Tibial nerve (tissue), 4 donors: ENCODE data around the gene LBHD1. TPM values are rescaled to one million over a fixed set of nuclear protein-coding genes. Genes with fewer than 3 reads are reported as not detected.

Experiments used
- DNase-seq, 2 donors: peaks; one replicate each; pipeline ENCODE4 v3.0.0-alpha.2; 2019; ENCODE audit warnings: low spot score in 2 of 2
- H3K27ac ChIP-seq, 4 donors: fragments of 200-600 bp; sonication (generic) in 3 of 4; one replicate each; pipeline ENCODE4 v1.5.1; 2017 to 2019; ENCODE audit warnings: mild to moderate bottlenecking in 1 of 4
- H3K27me3 ChIP-seq, 2 donors: fragments of 200-600 bp; sonication (generic) in 1 of 2; one replicate each; pipeline versions ENCODE4 v1.5.1 to v1.6.0; 2017 to 2019
- H3K36me3 ChIP-seq, 3 donors: fragments of 200-600 bp; sonication (generic); one replicate each; pipeline ENCODE4 v1.5.1; 2018 to 2019
- H3K4me1 ChIP-seq, 4 donors: fragments of 200-600 bp; sonication (generic) in 3 of 4; one replicate each; pipeline ENCODE4 v1.5.1; 2017 to 2019
- H3K4me3 ChIP-seq, 4 donors: fragments of 200-600 bp; sonication (generic) in 3 of 4; one replicate each; pipeline ENCODE4 v1.5.1; 2017 to 2019; ENCODE audit warnings: mild to moderate bottlenecking in 1 of 4, moderate library complexity in 1 of 4
- H3K9me3 ChIP-seq, 4 donors: fragments of 200-600 bp; sonication (generic) in 3 of 4; one replicate each; pipeline ENCODE4 v1.5.1; 2017 to 2019
- CTCF ChIP-seq, 5 experiments: fragments of 200-600 bp in 3 of 5; fragments of 450-650 bp in 2 of 5; sonication (generic) in 3 of 5; IDR thresholded peaks; one replicate each; pipeline ENCODE4 v1.5.1; 2016 to 2019; ENCODE audit warnings: antibody characterized with exemption in 5 of 5, mild to moderate bottlenecking in 3 of 5, moderate library complexity in 2 of 5
- EP300 ChIP-seq, 2 donors: sonication (generic); formaldehyde crosslinking; IDR thresholded peaks; one replicate each; pipeline ENCODE4 v1.6.1; 2017; ENCODE audit warnings: antibody characterized with exemption in 2 of 2, mild to moderate bottlenecking in 1 of 2
- POLR2A ChIP-seq, 2 donors: fragments of 450-650 bp; IDR thresholded peaks; one replicate each; pipeline ENCODE4 v1.6.1; 2017; ENCODE audit warnings: antibody characterized with exemption in 2 of 2, mild to moderate bottlenecking in 2 of 2, moderate library complexity in 2 of 2
- WGBS, 2 donors: methylation state at CpG; one replicate each; pipeline ENCODE4 v1.1.5; 2018; 5-methylcytosine and 5-hydroxymethylcytosine counted together
- total RNA-seq, 4 donors: library from RNA; depleted of rRNA; stranded (reverse); fragments of >200 nt; gene quantifications; one replicate each; pipeline ENCODE4 v1.1.0, GENCODE V29; 2016

Gene LBHD1
- total RNA-seq, 4 donors from 2014 or later, result 3.9 to 11.1 (median 5.4) TPM

- peaks cover 23 to 100% (median 55%) of the 10 kb centered on the region in 3 donors for H3K36me3 ChIP-seq
- no peaks in the 10 kb centered on the region for H3K27me3 ChIP-seq
- TF ChIP-seq CTCF (IDR thresholded peaks at IDR 0.05), result no peak
- no peak for TF ChIP-seq POLR2A (IDR thresholded peaks at IDR 0.05)
- TF ChIP-seq EP300 (IDR thresholded peaks at IDR 0.05), result no peak
- no peak overlapping the region for H3K27ac ChIP-seq
- no peaks in the 10 kb centered on the region for H3K9me3 ChIP-seq
- no peak for DNase-seq
- peaks cover 0 to 31% (median 2%) of the 10 kb centered on the region in 4 donors for H3K4me1 ChIP-seq
- WGBS, 2 donors, result 90 to 91% methylated on average over 24 of the region's 24 CpGs
- H3K4me3 ChIP-seq, result no peak overlapping the region
Observed at GRCh38 chr11:62715150-62716130, 43.4 kb upstream of the LBHD1 start.

GRCh38 chr11:62713343-62713742 is 41.3 kb upstream of the LBHD1 start:
- DNase-seq, result no peak
- Histone ChIP-seq H3K4me3 (no peak overlapping the region), H3K27ac (no peak overlapping the region), H3K4me1 (peaks cover 0 to 30% (median 14%) of the 10 kb centered on the region in 4 donors), H3K27me3 (no peaks in the 10 kb centered on the region), H3K9me3 (no peaks in the 10 kb centered on the region), H3K36me3 (peaks cover 17 to 81% (median 37%) of the 10 kb centered on the region in 3 donors)
- TF ChIP-seq POLR2A (IDR thresholded peaks at IDR 0.05), result no peak
- TF ChIP-seq CTCF (IDR thresholded peaks at IDR 0.05), result no peak
- TF ChIP-seq EP300 (IDR thresholded peaks at IDR 0.05), result no peak
- 89 to 96% methylated on average over 2 of the region's 2 CpGs for WGBS, 2 donors

GRCh38 chr11:62712861-62713260 is 40.8 kb upstream of the LBHD1 start:
- H3K36me3 ChIP-seq, result peaks cover 17 to 76% (median 36%) of the 10 kb centered on the region in 3 donors

GRCh38 chr11:62712276-62712812 is 40.3 kb upstream of the LBHD1 start:
- H3K36me3 ChIP-seq, result peaks cover 14 to 71% (median 31%) of the 10 kb centered on the region in 3 donors
- TF ChIP-seq POLR2A (IDR thresholded peaks at IDR 0.05) (no peak), CTCF (IDR thresholded peaks at IDR 0.05) (no peak), EP300 (IDR thresholded peaks at IDR 0.05) (no peak)
- no peak overlapping the region for H3K4me3 ChIP-seq
- no peak for DNase-seq
- no peak overlapping the region for H3K27ac ChIP-seq
- no peaks in the 10 kb centered on the region for H3K27me3 ChIP-seq
- H3K9me3 ChIP-seq, result no peaks in the 10 kb centered on the region
- WGBS, 2 donors, result 70 to 74% methylated on average over 6 of the region's 6 CpGs
- peaks cover 0 to 38% (median 16%) of the 10 kb centered on the region in 4 donors for H3K4me1 ChIP-seq

More at GRCh38 chr11:62712861-62713260, 40.8 kb upstream of the LBHD1 start:
- 63 to 66% methylated on average over 3 of the region's 3 CpGs for WGBS, 2 donors
- TF ChIP-seq EP300 (IDR thresholded peaks at IDR 0.05) (no peak), CTCF (IDR thresholded peaks at IDR 0.05) (no peak), POLR2A (IDR thresholded peaks at IDR 0.05) (no peak)
- Histone ChIP-seq H3K4me1 (peaks cover 0 to 35% (median 15%) of the 10 kb centered on the region in 4 donors), H3K4me3 (no peak overlapping the region), H3K27me3 (no peaks in the 10 kb centered on the region), H3K9me3 (no peaks in the 10 kb centered on the region), H3K27ac (no peak overlapping the region)
- DNase-seq, result no peak

GRCh38 chr11:62710001-62710345 is 37.9 kb upstream of the LBHD1 start:
- DNase-seq, result no peak
- no peaks in the 10 kb centered on the region for H3K27me3 ChIP-seq
- H3K4me3 ChIP-seq, result peak overlapping the region; percentile 25 to 70 (median 58)
- 55 to 56% methylated on average over 6 to 7 of the region's 7 CpGs for WGBS, 2 donors
- peaks cover 0 to 47% (median 9%) of the 10 kb centered on the region in 3 donors for H3K36me3 ChIP-seq
- peaks cover 0 to 47% (median 31%) of the 10 kb centered on the region in 4 donors for H3K4me1 ChIP-seq
- H3K9me3 ChIP-seq, result no peaks in the 10 kb centered on the region
- TF ChIP-seq CTCF (IDR thresholded peaks at IDR 0.05) (peak in 1 of 5 experiments; percentile 7), POLR2A (IDR thresholded peaks at IDR 0.05) (no peak)
- H3K27ac ChIP-seq, result peak overlapping the region; percentile 71 to 95 (median 92)
